Right lobe of liver (tissue), 4 donors: Measurements from ENCODE around the gene URB1.

ENCODE experiments used
- CTCF ChIP-seq, 4 donors: fragments of 200-600 bp in 3 of 4; fragments of 450-650 bp in 1 of 4; IDR thresholded peaks; one replicate each; pipeline versions ENCODE4 v1.5.1 to v1.8.0; 2016 to 2022; ENCODE audit warnings: antibody characterized with exemption in 4 of 4, mild to moderate bottlenecking in 2 of 4
- POLR2A ChIP-seq: fragments of 450-650 bp; IDR thresholded peaks from one replicate; pipeline ENCODE4 v1.6.1; 2017; ENCODE audit warnings: antibody characterized with exemption, mild to moderate bottlenecking
- donor health status: DM: no; HTN: no; CAD: no.
- donor health status: DM: no; HTN: no; CAD: no.
- donor health status: DM: no; HTN: yes; CAD: no.

DNA sequence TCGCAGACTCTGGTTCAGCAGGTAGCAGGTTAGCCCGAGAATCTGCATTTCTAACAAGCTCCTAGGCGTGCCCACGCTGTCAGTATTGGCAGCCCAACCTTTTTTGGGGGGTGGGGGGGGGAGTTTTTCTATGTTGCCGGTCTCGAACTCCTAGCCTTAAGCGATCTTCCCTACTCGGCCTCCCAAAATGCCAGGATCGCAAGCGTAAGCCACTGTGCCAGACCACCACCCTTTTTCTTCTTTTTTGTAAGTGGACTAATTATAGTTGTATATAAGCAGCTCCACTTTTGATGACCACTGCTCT, 113.5 kb downstream of the URB1 start:
- TF ChIP-seq CTCF (IDR thresholded peaks at IDR 0.05): no peak
- no peak for TF ChIP-seq POLR2A
